Vagina (tissue), 2 donors: Measurements from ENCODE around the gene IKZF3.

ENCODE experiments used
- POLR2A ChIP-seq, 2 donors: fragments of 450-650 bp; IDR thresholded peaks; one replicate each; pipeline ENCODE4 v1.6.1; 2017; ENCODE audit warnings: antibody characterized with exemption in 2 of 2, mild to moderate bottlenecking in 2 of 2, moderate library complexity in 2 of 2
- TF ChIP-seq, protein P1 (sequence below), 3 experiments: fragments of 450-650 bp in 2 of 3; fragments of 200-600 bp in 1 of 3; sonication (generic) in 1 of 3; IDR thresholded peaks; one replicate each; pipeline ENCODE4 v1.5.1; 2017 to 2019; ENCODE audit warnings: antibody characterized with exemption in 3 of 3, mild to moderate bottlenecking in 2 of 3, moderate library complexity in 2 of 3

GRCh38 chr17:39717660-39718059, 146.5 kb downstream of the IKZF3 start:
- TF ChIP-seq, protein P1, sequence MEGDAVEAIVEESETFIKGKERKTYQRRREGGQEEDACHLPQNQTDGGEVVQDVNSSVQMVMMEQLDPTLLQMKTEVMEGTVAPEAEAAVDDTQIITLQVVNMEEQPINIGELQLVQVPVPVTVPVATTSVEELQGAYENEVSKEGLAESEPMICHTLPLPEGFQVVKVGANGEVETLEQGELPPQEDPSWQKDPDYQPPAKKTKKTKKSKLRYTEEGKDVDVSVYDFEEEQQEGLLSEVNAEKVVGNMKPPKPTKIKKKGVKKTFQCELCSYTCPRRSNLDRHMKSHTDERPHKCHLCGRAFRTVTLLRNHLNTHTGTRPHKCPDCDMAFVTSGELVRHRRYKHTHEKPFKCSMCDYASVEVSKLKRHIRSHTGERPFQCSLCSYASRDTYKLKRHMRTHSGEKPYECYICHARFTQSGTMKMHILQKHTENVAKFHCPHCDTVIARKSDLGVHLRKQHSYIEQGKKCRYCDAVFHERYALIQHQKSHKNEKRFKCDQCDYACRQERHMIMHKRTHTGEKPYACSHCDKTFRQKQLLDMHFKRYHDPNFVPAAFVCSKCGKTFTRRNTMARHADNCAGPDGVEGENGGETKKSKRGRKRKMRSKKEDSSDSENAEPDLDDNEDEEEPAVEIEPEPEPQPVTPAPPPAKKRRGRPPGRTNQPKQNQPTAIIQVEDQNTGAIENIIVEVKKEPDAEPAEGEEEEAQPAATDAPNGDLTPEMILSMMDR (IDR thresholded peaks at IDR 0.05) = no peak
- TF ChIP-seq POLR2A (IDR thresholded peaks at IDR 0.05) = no peak
